GM21390 (cell line): ENCODE measurements around the gene LAMA3.

Experiments used
- ATAC-seq: cut with Tn5 transposase; IDR thresholded peaks from one replicate; pipeline ENCODE4 v1.9.1; 2021; ENCODE audit not compliant: unreplicated experiment

Gene LAMA3

DNA sequence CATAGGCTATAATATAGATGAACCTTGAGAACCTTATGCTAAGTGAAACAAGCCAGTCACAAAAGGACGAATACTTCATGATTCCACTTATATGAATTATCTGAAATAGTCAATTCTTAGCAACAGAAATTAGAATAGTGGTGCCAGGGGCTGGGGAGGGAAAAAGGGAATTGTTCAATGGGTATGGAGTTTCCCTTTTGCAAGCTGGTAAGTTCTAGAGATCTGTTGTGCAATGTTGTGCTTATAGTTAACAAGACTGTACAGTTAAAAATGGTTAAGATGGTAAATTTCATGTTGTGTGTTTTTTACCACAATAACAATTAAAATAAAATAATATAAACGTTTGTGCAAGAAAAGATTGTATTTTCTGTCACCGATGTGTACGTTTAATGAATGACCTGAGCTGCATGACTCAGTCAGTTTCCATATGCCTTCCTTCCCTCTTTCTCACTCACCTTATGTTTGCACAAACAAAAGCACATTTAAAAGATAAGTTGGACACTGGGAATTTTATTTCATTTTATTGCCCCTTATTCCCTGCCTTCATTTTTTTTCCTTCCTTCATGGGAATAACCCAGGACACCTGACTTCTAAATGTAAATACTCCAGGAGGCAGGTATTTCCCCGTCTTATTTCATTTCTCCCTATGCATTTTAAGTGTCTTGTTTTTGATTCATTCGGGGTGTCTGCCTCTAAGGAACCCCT, 181.6 kb downstream of the LAMA3 start:
- ATAC-seq, result no peak

DNA sequence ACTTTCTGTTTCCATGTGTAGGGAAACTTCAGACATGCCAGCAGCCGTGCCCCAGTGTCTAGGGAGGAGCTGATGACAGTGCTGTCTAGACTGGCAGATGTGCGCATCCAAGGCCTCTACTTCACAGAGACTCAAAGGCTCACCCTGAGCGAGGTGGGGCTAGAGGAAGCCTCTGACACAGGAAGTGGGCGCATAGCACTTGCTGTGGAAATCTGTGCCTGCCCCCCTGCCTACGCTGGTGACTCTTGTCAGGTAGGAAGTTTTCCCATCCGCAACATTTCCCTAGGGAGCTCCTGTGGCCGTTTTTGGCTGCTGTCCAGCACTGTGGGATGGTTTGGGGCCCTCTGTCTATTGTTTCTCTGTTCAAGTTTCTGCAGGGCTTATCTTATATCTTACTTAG, 182.2 kb downstream of the LAMA3 start:
- ATAC-seq, result no peak

DNA sequence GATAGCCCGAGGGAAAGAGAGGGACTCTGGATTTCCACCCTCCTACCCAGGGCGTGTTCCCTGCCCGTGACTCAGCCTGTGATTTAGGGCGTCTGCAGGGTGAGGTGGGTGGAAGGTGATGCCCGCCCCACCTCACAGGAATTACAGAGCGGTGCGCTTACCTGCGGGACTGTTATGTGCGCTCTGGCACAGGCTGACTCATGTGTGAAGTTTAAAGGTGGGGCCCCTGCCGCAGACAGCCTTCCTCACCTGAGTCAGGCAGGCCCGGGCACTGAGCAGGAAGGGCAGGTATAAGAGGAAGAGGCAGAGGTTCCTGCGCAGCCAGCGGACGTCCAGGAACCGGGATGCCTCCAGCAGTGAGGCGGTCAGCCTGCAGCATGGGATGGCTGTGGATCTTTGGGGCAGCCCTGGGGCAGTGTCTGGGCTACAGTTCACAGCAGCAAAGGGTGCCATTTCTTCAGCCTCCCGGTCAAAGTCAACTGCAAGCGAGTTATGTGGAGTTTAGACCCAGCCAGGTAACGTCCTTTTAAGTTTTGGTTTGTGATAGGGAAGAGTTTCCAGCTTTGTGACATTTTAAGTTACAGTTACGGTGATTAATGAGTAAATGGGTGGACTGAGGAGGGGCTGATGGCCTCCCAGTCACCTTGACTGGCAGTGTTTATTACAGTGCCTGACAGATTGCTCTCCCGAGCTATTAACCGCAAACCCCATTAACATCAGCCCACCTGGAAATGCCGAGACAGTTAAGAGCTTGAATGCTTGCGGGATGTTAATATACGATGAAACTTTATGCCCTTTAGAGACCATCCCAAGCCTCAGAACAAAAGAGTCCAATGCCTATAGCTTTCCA, 183.7 kb downstream of the LAMA3 start:
- ATAC-seq, result no peak

DNA sequence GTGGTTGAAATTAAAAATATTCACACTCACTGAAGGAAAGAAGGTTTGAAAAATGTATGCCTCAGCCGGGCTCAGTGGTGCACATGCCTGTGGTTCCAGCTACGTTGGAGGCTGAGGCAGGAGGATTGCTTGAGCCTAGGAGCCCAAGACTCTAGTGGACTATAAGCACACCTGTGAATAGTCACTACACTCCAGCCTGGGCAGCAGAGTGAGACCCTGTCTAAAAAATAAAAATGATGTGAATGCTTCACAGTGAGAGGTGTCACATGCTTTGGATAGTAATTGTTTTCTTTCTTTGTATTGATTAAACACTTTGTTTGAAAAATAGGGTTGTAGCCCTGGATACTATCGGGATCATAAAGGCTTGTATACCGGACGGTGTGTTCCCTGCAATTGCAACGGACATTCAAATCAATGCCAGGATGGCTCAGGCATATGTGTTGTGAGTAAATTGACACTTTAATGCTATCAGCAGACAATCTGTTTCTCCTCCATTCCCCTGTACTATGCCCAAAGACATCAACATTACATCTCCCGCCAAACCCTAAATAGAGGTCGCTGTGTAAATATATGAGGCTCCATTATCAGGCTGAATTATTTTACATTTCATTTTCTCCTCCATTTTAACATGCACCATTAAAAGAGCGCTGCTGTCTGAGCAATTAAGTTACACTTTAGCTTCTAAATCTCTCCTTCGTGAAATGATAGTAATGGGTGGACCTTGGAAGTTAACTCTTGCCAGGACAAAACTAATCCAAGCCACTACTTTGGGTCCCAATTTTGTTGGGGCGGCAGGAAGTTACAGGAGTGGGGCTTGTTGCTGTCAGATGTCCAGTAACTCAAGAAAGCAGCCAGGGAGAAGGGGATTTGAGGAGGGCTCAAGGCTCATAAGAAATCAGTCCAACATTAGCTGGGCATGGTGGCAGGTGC, 187.0 kb downstream of the LAMA3 start:
- ATAC-seq, result no peak

DNA sequence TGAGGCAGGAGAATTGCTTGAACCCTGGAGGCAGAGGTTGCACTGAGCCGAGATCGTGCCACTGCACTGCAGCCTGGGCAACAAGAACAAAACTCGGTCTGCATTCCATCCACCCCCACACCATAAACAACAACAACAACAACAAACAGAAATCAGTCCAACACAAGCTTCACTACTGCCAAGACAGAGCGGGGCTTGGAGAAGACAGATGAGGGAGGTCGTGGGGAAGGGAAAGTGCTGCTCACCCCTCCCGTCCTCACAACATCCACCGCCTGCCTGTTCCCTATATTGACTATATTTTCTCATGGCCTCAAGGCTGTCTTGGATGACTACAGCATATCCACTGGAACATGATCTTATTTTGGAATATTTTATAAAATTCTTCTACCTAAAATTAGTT, 187.7 kb downstream of the LAMA3 start:
- no peak for ATAC-seq

DNA sequence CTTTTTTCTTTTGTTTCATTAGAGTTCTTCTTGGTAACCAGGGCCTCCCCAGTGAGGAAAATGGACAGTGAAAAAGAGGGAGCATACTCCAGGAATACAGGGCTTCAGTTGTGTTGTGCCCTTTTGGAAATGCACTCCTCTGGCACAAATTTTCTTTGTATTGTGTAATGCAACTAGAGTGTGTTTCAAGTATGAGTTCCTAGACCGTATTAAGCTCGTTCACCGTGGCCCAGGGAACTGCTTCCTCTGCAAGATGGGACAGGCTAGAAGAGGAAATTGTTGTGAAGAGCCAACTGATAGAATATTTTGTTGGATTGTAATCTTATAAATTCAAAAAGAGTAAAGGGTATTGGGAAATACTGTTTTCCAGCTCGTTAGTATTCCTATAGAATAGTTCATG, 188.1 kb downstream of the LAMA3 start:
- no peak for ATAC-seq

DNA sequence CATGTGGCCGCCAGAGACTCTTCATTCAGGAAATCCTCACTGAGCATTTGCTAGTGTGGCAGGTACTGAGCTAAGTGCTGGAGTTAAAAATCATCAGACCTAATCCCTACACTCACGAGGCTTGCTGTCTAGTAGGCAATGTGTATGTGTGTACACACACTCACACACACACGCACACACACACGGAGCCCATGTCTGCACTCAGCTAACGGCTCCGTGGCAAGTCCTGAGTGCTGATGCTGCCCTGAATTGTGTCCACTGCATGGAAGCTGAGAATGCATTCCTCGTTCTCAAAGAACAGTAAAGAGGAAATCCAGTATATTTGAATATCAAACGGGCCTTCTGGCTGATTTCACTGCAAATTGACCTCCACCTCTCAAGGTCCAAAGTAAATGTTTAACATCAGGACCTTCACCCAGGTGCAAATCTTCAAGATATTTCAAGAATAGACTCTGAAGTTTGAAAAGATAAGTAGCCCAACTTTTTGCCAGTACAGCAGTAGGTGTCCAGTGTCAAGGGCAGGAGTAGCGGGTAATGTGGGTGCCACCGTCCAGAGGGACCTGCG, 189.2 kb downstream of the LAMA3 start:
- no peak for ATAC-seq

DNA sequence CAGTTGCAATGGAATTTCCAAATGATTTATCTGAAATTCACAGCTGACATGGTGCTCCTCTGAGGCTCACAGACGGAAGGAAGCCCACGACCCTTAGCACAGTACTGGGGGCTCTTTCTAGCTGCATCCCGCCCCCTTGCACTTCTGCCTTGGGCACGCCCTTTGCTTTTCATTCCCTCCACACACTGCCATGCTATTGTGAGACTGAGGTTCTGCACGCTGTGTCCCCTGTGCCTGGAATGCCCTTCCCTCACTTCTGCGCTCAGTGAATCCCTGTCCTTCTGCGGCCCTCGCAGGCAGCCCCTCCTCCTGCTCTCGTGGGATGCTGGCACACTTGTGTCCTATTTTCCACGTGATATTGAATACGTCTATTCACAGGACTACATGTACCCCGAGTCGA, 189.9 kb downstream of the LAMA3 start:
- ATAC-seq, result no peak

DNA sequence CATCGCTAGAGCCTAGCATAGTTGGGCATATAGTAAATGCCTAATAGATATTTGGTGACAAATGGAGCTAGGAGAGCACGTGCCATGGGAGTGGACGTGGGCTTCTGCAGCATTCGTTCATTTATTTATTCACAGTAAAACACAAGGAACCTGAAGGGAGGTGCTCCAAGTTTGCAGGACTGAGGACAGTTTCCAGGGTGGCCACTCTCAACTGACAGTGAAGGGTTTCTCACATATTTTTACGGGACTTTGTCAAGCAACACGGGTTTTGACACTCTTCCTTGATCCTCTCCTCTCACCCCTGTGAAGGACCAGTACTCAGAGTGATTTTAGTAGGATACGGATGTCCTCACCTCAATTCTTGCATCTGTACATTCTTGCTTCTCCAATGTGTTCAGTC, 190.3 kb downstream of the LAMA3 start:
- ATAC-seq, result no peak

DNA sequence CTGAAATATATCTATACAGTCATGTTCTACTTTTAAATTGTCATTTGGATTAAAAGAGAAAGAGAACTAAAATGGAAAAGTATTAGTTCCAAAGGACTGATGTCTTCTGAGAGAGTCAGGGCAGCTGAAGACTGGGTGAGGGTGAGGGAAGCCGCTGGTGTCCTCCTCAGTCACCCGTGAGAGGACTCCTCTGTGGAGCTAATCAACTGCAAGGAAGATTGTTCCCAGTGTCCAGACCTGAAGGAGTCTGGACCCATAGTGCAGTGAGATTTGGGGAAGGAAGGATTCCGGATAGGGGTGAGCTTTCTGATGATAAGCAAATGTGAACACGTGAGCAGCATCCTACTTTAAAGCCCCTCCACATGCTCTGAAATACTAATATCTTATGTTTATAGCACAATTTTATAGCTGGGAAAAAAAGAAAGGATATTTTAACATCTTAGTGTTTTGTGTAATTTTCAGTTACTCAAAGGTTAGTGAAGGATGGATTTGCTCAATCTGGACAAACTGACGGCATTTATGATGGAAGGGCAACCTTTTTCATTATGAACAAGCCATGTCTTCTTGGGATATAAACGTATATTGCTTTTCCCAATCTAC, 190.8 kb downstream of the LAMA3 start:
- no peak for ATAC-seq

DNA sequence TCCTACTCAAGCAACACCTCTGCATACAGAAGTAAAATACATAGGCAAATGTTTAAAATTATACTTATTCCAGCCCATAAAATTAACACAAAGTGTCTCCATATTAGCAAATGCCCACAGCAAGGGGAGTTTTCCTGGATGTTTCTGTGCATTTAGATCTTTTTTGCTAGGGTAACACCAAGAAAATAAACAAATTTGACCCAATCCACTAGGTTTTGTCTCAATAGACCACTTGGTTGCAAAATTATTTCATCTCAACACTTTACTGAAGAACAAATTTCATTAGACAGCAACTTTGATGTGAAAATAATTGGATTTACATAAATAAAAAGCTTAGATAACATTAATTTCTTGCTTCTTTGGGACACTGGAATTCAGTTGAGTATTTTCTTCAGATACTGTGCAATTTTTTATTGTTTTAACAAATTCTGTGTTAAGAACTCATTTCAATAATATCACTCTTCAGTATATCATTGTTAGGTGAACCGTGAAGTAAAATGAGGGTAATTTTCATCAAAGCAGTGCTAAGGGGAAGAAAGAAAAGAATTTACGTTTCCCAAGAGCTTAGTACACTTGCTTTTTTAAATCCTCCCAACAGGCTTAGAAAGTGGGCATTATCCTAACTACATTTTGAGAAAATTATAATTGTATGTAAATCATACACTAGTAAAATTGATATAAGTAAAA, 191.8 kb downstream of the LAMA3 start:
- no peak for ATAC-seq

DNA sequence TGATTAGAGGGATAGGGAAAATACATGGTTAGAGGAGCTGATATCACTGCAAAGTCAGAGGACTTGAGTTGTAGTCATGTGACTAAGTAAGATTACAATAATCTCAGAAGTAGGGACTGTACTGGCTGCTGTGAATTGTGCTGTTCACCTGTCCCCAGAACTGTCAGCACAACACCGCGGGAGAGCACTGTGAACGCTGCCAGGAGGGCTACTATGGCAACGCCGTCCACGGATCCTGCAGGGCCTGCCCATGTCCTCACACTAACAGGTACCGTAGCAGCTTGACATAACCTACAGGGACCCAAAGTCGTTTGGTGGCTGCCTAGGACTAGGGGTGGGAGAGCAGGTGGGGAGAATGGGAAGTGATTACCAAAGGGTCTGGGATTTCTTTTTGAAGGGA, 192.5 kb downstream of the LAMA3 start:
- ATAC-seq, result no peak

DNA sequence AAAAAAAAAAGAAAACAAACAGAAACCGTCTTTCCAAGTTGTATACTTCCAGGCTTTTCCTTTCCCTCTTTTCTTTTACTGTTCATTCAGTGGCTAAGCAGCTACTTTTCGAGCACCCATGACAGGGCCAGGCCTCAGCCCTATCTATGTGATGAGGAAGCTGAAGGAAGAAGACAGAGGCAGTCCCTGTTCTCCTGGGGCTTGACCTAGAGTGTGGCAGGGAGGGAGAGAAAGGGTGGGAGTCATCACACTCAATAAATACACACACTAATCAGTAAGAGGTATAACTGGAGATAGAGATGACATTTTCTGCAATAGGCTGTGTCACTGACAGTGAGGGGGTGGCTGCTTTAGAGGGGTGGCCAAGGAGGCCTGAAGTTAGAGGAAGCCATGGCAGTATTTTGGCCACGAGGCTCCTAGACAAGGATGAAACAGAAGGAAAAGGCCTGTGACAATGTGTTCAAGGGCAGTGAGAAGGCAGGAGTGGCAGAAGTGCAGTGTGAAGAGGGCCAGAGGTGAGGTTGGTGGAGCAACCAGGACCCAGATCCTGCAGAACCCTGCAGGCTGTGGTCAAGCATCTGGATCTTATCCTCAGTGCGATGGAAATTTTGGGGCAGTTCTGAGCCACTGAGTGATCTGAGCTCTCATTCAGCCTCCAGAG, 193.5 kb downstream of the LAMA3 start:
- no peak for ATAC-seq

DNA sequence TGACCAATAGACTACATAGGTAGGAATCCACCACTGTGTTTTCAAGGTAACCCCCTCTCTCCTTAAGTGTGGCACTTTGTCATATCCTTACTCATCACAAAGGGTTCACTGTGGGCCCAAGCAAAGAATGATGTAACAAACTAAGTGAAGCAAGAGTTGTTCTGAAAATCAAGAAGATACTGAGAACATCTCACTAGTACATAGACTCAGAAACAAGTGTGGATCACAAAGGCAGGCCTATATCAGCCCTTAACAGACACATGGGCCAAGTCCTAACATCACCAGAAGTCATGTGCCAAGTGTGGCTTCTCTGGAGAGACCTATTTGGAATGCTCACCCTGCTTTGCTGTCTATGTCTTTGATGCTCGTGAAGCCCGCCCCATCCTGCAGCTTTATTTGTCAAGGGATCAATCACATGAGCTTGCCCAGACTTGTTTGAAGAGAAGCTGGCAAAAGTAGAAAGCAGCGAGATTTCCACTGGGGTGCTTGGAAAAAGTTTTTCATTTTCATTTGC, 194.1 kb downstream of the LAMA3 start:
- no peak for ATAC-seq

DNA sequence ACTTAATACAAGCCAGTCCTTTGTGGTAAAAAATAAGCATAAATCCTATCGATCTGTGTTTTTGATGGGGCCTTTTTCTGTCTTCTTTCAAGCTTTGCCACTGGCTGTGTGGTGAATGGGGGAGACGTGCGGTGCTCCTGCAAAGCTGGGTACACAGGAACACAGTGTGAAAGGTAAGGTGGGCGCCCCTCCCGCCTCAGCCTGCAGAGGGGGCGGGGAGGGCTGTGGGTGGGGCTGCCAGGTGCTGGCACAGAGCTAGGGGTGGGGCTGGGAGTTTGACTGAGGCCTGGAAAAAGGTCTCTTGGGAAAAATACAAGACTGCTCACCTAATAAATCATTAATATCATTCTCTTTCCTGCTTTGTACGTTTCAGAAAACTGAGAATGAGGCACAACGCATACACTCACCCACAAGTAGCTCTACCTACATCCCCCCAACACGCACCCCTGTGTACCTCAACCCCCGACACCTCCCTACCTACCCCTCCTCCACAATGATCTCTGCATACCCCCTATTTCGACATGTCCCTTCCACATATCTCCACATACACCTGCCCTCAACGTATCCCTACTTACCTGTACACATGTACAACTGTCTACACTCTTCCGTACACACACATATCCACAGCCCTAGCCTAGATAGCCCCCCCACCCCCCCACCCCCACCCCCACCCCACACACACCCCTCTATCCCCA, 195.6 kb downstream of the LAMA3 start:
- ATAC-seq, result no peak

DNA sequence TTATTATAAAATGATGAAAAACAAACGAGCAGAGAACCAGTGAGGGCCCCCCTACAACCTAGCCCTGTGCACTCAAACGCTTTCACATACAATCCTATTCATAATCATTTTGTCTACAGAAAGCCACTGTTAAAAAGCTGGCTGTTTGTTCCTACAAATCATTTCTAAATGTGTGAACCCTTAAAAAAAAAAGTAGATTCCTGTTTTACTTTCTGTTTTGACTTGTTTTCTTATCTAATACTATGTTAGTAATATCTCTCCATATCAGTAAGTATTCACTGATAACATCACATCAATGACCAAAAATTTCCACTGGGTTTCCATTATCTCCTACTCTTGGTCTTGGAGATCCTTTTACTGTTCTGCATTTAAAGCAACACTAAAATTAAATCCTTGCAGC, 196.5 kb downstream of the LAMA3 start:
- ATAC-seq, result no peak

DNA sequence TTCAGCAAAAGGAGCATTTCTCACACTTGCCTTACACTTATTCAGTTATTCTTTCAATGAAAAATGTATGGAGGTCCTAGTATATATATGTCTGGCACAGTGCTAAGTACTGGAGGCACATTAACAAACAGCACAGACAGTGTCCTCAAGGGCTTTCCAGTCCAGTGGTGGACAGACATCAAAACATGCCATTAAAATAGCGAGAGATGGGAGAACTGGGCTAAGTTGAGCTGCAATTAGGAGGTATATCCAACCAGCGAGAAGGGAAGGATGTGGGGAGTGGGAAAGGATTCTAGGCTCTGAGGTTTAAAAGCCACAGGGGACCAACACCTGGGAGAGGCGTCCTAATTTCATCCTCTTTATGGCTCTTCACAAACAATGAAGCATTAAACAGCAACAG, 197.8 kb downstream of the LAMA3 start:
- no peak for ATAC-seq

DNA sequence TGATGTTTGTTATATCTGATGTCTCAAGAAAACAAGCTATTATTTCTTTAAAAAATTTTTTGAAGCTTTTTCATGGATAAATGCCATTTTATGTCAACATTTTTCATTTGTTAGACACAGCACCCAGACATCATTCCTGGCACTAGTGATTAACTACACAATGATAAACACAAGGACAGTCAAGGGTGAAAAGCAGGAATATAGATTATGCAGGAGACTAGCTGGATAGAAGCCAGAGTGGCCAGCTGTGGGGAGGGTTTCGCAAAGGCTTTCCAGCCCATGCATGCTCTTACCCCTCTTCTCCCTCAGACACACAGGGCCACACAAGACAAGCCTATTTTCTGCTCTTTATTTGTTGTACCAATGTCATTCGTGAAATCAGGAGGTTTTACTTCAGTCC, 198.2 kb downstream of the LAMA3 start:
- no peak for ATAC-seq

DNA sequence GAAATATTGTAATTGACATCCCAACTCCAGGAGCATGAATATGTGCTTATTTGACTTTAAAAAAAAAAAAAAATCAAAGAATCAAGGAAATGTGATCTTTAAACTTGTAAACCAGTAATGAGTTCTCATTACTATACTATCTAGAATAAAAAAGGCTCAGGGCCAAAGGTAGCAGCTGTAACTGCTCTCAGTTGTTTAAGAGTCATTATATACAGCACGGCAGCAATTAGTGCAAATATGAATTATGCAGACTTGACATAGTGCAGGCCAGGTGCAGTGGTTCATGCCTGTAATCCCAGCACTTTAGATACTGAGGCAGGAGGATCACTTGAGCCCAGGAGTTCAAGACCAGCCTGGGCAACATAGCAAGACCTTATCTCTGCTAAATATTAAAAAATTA, 199.6 kb downstream of the LAMA3 start:
- no peak for ATAC-seq
